DMS53 (cell line): ENCODE measurements around the gene KCTD8.
"Not testable (repeated sequence)": the region's sequence is repeated elsewhere in the genome, so short reads cannot be mapped to it uniquely, and the experiment has no call there.

Source experiments
- DNase-seq: peaks from one replicate; lab custom pipeline; 2025; lab: John Stamatoyannopoulos, UW

The KCTD8 gene

GRCh38 chr4:44326741-44327140 lies 121.9 kb downstream of the KCTD8 start:
- peak; percentile 28 for DNase-seq

GRCh38 chr4:44320833-44321232 lies 127.8 kb downstream of the KCTD8 start:
- DNase-seq = no peak

- DNase-seq = no peak
Measured at GRCh38 chr4:44319129-44319528, 129.5 kb downstream of the KCTD8 start.

GRCh38 chr4:44313702-44314101 lies 134.9 kb downstream of the KCTD8 start:
- no peak for DNase-seq

GRCh38 chr4:44287505-44287904 lies 161.1 kb downstream of the KCTD8 start:
- no peak for DNase-seq

GRCh38 chr4:44279469-44279868 lies 169.1 kb downstream of the KCTD8 start:
- DNase-seq = no peak

- DNase-seq = no peak
Measured at GRCh38 chr4:44279066-44279465, 169.5 kb downstream of the KCTD8 start.

GRCh38 chr4:44257461-44257860 lies 191.1 kb downstream of the KCTD8 start:
- DNase-seq = peak; percentile 37

GRCh38 chr4:44256414-44256813 lies 192.2 kb downstream of the KCTD8 start:
- peak; percentile 26 for DNase-seq

GRCh38 chr4:44237643-44238042 lies 211.0 kb downstream of the KCTD8 start:
- DNase-seq = peak; percentile 89

GRCh38 chr4:44235897-44236296 lies 212.7 kb downstream of the KCTD8 start:
- peak; percentile 33 for DNase-seq

- no peak for DNase-seq
Measured at GRCh38 chr4:44232262-44232661, 216.3 kb downstream of the KCTD8 start.

- no peak for DNase-seq
Measured at GRCh38 chr4:44231006-44231405, 217.6 kb downstream of the KCTD8 start.

GRCh38 chr4:44228326-44228725 lies 220.3 kb downstream of the KCTD8 start:
- no peak for DNase-seq

- no peak for DNase-seq
Measured at GRCh38 chr4:44221407-44221806, 227.2 kb downstream of the KCTD8 start.

- DNase-seq = peak; percentile 24
Measured at GRCh38 chr4:44210750-44211149, 237.9 kb downstream of the KCTD8 start.

- no peak for DNase-seq
Measured at GRCh38 chr4:44196796-44197195, 251.8 kb downstream of the KCTD8 start.

GRCh38 chr4:44194365-44194764 lies 254.2 kb downstream of the KCTD8 start:
- DNase-seq = no peak

- no peak for DNase-seq
Measured at GRCh38 chr4:44186850-44187246, 261.8 kb downstream of the KCTD8 start.

- DNase-seq = no peak
Measured at GRCh38 chr4:44186096-44186849, 262.3 kb downstream of the KCTD8 start.

- DNase-seq = not testable (repeated sequence)
Measured at GRCh38 chr4:44181491-44182349, 266.9 kb downstream of the KCTD8 start.

GRCh38 chr4:44167766-44168165 lies 280.8 kb downstream of the KCTD8 start:
- DNase-seq = not testable (repeated sequence)

- DNase-seq = no peak
Measured at GRCh38 chr4:44165938-44166337, 282.7 kb downstream of the KCTD8 start.
